Fibroblast of skin of scalp (primary cell): ENCODE data around the gene PLA2G5. TPM values are rescaled to one million over a fixed set of nuclear protein-coding genes. Genes with fewer than 3 reads are reported as not detected.
"Not testable (repeated sequence)": the region's sequence is repeated elsewhere in the genome, so short reads cannot be mapped to it uniquely, and the experiment has no call there.

Experiments used
- DNase-seq: peaks from one replicate; pipeline ENCODE4 v3.0.0-alpha.2; 2013
- polyA plus RNA-seq, 2 experiments: library from polyadenylated mRNA; unstranded; fragments of 120-200 nt; gene quantifications; one replicate each; pipeline ENCODE4 v1.2.1, GENCODE V29; 2013; ENCODE audit not compliant: insufficient read length in 2 of 2

Gene PLA2G5, protein sequence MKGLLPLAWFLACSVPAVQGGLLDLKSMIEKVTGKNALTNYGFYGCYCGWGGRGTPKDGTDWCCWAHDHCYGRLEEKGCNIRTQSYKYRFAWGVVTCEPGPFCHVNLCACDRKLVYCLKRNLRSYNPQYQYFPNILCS
- not detected for polyA plus RNA-seq (2013, experiment 1 of 2; ENCODE audit: insufficient read length)
- not detected for polyA plus RNA-seq (2013, experiment 2 of 2; ENCODE audit: insufficient read length)

DNA sequence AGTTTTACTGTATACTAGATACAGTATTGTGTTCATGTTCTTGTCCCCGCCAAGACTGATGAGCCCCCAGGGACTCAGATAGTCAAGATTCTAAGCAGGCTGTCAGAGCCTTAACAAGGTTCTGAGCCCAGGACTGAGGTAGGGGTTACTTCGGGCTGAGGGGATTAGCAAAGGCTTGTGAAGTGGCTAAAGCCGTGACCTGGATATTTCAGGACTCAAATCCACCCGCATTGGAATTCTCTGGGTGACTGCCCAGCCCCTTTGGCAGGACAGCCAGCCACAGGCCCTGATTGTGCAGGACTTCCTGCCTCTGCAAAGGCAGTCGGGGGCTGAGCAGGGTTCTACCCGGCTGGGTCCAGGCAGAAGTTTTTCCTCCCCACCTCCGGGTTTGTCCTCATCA, at the start of gene PLA2G5:
PLA2G5 (plus strand) TSS at position 321 of the 400 bp plus-strand sequence. CDS start 14,637 bp downstream, outside the sequence.
- DNase-seq, result no peak

DNA sequence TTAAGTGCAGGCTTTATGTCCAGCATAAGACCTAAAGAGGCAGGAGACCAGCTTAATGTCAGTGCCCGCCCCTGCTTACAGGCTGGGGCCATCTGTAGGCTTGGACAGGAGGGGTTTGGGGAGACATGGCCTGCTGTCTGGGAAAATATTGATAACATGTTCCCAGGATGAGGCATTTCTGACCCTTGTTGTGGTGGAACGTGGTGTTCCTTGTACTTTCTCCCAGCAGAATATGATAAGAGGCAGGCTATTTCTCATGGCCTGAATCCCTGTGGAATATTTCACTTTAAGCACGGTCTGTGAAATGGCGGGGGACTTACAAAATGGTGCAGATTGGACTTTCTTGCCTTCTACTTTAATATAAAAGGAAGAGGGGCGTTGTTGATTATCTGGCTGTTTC, 41.9 kb upstream of the PLA2G5 start:
- DNase-seq, result no peak

DNA sequence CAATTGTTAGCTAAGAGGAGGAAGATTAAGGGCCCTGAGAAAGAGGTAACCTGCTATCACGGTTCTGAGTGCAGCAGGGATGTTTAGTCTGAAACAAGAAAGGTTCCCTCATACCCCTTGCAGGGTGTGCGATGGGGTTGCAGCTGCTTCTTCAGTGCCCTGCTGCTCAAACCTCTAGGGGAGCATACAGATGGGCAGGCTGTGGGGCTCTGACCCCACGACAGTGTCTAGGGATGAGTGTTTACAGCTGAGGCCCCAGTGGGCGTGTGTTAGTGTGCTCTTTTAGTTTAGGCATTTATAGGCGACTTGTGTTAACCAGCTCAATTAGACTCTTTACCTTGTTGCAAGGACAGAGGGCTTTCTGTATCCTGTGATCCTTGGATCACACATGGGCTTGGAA, 41.3 kb upstream of the PLA2G5 start:
- no peak for DNase-seq

DNA sequence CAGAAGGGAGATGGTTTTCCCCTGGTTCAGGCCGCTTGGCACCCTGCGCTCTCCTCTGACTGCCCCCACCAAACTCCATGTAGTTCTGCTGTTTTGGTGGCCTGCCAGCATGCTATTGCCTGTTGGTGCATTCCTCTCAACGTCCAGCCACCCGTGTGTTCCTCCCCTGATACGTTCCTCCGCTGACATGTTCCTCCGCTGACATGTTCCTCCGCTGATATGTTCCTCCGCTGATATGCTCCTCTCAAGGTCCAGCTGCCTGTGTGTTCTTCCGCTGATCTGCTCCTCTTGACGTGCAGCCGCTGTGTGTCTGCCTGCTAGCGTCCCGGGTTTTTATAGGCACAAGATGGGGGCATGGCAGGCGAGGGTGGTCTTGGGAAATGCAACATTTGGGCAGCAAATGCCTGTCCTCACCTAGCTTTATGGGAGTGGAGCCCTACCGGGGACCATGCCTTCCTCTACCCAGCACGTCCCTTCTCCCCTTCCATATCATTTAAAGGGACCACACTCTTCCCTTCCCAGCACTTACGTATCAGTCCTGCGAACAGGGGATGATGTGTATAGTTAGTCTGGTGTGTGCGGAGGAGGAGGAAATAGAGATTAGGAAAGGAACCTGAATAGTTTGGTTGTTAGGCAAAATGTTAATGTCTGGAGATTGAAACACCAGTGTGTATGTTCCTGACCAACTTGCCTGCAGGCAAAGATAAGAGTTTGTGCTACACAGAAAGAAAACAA, 40.6 kb upstream of the PLA2G5 start:
- no peak for DNase-seq

DNA sequence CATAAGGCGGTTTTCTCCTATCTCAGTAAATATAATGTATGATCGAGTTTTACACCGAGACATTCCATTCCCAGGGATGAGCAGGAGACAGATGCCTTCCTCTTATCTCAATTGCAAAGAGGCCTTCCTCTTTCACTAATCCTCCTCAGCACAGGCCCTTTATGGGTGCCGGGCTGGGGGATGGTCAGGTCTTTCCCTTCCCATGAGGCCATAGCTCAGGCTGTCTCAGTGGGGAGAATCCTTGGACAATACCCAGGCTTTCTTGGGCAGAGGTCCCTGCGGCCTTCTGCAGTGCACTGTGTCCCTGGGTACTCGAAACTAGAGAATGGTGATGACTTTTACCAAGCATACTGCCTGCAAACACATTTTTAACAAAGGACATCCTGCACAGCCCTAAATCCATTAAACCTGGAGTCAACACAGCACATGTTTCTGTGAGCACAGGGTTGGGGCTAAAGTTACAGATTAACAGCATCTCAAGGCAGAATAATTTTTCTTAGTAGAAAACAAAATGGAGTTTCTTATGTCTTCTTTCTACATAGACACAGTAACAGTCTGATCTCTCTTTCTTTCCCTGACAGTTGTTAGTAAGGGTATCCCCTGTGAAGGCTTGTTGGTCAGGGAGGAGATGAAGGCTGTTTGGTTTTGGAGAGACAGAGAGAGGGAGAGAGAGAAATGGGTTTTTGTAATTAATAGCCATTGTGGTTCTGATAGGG, 39.4 kb upstream of the PLA2G5 start:
- DNase-seq, result not testable (repeated sequence)

DNA sequence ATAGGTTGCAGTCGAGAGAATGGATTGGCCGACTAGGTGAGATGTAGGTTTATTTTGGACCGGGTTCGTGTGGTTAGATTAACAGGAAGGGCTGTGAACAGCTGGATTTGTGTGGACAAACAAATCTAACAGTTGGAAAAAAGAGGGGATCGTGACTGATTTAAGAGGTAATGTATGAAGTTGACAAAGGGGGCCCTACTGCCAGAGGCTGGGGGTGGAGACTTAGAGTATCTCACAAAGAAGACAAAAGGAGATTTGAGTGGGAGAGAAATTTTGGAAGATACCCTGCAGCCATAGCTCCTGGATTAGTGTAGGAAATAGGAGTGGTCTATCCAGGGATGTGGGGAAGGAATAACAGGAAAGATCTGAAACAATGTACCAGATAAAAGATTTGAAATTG, 38.8 kb upstream of the PLA2G5 start:
- no peak for DNase-seq

DNA sequence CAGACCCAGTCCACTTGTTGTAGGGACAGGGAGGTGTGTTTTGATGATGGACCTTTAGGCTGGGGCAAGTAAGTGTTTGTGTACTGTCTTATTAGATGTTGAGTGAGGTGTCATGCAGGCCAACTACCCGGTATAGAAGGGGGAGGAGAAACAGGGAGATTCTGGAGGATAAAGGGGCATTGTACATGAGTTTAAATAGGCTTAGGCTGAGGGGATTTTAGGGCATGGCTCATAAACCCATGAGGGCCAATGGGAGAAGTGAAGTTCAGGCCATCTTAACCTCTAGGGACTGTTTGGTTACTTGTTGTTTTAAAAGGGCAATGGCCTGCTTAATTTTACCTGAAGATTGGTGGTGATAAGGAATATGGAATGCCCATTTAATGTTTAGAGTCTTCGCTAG, 38.2 kb upstream of the PLA2G5 start:
- no peak for DNase-seq

DNA sequence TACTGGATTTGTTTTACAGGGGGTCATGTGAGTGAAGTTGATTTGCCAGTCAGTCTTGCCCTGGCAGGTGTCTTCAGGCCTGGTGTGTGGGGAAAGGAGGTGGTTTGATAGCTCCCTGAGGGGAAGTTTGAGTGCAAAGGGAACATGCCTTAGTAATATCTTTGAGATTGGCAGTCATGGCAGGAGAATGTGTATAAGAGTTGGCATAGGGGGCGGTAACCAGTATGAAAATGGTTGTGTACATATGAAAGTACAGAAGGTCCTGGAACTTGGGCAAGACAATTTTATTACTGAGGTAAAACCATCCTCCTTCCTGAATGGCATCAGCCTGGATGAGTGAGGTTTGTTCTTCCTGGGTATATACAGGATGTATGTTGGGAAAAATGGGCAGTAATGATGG, 37.6 kb upstream of the PLA2G5 start:
- no peak for DNase-seq

DNA sequence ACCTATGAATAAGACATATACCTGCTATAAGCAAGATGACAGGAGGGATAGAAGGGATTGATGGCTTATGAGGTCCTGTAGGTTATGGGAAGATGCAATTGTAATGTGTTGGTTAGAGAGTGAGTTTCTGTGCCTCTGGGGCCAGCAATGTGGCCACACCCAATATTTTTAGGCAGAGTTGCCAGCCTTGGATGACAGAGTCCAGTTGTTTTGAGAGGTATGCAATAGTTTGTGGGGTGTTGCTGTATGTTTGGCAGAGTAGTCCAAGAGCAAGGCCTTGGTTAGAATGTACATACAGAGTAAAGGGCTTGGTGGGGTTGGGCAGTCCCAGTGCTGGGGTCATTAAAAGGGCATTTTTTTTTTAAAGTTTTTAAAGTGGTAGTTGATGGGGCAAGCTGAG, 36.6 kb upstream of the PLA2G5 start:
- DNase-seq, result no peak

DNA sequence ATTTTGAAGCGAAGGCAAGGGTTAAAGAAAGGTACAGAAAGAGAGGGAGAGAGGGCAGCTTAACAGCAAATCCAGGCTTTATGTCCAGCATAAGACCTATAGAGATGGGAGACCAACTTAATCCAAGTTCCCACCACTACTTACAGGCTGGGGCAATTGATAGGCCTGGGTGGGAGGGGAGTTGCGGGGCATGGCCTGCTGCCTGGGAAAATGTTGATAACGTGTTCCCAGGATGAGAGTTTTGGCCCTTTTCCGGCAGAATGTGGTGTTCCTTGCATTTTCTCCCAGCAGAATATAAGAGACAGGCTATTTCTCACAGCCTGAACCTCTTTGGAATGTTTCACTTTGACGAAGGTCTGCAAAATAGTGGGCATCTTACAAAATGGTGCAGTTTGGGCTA, 34.9 kb upstream of the PLA2G5 start:
- DNase-seq, result no peak

DNA sequence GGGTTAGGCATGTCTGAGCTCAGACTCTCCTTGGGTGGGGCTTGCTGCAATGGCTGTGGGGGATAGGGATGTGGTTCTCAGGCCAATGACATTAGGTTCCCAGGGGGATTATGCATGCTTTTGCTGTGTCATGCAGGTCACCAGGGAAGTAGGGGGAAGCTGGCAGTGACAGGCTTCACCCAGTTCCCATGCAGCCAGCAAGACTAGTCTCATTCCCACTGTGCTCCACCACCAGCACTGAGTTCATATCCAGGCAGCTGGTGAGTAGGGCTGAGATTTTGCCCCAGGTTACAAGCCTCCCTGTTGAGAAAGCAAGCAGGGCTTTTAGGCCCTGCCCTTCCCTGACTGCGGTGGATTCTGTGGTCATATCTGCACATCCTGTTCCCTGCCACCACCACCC, 32.1 kb upstream of the PLA2G5 start:
- DNase-seq, result no peak

DNA sequence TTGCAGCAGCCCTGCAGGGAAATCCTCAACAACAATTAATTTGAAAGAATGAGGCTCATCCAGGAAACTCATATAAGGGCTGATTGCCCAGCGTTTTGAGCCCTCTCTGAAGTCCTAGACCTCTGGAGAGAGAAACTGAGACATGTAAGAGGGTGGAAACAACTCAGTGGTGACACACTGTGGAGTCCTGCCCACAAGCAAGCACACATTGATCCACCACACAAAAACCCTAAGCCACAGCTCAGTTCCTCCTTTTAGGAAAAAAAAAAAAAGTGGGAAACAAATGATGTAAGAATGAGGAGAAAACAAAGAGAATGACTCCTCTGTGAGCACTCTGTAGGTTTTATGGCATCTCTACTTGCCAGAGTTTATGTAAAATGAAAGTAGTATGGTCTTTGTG, 22.9 kb upstream of the PLA2G5 start:
- DNase-seq, result no peak

DNA sequence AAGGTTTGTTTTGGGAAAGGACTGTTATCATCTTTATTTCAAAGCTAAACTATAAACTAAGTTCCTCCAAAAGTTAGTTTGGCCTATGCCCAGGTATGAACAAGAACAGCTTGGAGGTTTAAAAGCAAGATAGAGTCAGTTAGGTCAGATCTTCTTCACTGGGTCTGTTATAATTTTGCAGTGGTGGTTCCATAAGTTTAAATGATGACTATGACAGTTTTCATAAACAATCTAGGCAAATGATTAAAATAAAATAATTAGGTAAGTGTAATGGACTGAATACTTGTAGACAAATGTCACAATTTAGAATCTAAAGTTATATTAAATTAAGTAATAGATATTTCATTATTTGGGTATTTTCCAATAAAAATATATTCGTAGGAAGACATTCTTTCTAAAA, 21.4 kb upstream of the PLA2G5 start:
- DNase-seq, result no peak

DNA sequence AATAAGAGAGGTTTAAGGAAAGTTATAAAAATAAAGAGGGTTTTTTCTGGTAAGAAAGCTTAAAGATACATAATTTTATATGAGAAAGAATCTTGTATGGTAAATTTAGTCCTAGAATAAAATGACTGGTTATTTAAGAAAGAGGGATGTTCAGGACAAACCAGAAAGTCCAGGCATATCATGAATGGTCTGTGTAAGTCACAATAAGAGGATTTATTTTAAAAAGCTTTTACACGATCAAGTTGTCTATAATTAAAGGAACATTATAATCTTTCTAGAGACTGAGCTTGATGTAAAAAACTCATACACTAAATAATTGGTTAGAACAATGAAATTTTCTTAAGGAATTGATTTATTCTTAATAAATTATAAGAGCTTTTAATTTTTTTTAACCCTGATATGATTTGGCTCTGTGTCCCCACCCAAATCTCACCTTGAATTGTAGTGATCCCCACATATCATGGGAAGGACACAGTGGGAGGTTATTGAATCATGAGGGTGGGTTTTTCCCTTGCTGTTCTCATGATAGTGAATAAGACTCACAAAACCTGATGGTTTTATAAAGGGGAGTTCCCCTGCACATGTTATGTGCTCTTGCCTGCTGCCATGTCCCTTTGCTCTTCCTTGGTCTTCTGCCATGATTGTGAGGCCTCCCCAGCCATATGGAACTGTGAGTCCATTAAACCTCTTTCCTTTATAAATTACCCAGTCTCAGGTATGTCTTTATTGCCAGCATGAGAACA, 20.8 kb upstream of the PLA2G5 start:
- not testable (repeated sequence) for DNase-seq

DNA sequence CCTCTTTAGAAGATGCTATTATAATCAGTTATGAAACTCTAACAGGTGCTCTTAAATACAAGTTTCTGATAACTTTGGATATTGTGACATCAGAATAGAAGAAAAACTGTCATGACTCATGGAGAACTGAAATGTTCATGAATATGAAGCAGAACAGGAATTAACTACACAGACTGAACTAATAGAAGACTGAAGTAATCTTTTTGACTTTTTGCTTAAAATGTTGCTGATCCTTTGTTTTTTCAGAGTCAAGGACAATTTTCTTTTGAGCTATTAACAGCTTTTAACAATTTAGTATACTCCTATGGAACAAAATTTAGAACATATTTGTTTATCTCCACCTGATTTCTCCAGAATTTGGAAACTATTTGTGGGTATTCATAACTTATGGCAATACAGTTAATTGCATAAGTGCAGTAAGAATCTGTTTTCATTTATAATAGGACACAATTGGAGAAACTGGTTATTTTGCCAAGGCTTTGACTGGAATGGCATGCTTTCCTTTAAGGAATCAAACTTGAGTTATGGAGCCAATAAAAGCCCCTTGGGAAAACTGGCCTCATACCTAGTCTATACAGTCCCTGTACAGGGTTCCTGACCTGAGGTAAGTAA, 18.7 kb upstream of the PLA2G5 start:
- no peak for DNase-seq

DNA sequence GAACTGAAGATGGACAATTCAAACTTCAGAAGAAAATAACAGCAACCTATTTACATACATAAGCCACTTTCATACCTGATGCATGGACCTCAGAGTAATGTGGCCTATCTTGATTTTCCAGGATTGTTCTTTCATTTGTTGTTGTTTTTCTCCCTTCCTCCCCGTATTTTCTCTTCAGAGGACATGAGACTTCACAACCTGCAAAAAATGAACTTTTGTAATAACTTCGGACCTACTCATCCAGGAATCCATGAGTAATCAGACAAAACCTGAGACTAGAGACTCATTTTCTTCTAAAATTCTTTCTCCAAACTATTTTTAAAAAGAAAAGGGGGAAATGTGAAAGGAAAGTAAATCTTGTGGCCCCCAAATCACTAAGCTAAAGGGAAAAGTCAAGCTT, 17.6 kb upstream of the PLA2G5 start:
- no peak for DNase-seq

DNA sequence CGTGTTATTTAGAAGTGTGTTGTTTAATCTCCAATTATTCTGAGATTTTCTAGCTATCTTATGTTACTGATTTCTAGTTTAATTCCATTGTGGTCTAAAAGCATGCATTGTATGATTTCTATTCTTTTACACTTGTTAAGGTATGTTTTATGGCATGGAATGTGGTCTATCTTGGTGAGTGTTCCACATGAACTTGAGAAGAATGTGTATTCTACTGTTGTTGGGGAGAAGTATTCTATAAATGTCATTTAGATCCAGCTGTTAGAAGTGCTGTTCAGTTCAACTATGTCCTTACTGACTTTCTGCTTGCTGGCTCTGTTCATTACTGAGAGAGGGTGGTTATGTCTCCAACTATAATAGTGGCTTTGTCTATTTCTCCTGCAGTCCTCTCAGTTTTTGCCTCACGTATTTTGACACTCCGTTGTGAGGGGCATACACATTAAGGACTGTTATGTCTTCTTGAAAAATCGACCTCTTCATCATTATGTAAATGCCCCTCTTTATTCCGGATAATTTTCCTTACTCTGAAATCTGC, 12.0 kb upstream of the PLA2G5 start:
- no peak for DNase-seq

DNA sequence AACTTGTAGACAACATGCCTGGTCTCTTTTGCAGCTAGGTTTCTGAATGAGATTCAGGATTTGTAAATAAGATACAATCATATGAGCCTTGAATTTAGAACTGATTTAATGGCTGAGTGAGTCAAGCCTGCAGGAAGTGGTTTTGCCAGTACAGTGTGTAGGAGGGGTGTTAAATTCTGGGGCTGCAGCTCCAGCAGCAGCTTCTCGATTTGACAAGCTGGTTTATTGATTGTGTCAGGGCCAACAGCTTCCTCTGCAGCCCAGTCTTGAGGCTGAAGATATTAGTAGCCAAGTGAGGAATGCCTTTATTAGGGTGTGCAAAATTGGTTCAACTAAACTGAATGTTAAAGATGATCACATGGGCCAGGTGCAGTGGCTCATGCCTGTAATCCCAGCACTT, 11.5 kb upstream of the PLA2G5 start:
- peak; percentile 44 for DNase-seq

DNA sequence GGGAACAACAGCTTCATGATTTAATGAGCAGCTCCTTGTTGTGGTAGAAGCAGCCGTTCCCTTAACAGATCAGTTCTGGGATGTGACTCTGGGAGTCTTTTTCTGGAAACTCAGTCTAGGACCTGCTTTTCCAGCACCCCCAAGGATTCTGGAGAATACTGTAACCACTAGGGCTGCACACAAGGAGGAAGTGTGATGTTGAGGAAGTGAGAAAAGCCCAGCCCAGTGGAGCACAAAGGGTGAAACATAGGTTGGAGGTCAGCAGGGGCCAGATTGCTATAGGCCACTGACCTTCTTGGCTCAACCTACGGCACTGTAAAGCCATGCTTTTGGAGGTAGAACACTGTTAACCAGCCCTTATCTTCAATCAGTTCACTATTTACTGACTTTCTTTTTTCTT, 10.1 kb upstream of the PLA2G5 start:
- no peak for DNase-seq

DNA sequence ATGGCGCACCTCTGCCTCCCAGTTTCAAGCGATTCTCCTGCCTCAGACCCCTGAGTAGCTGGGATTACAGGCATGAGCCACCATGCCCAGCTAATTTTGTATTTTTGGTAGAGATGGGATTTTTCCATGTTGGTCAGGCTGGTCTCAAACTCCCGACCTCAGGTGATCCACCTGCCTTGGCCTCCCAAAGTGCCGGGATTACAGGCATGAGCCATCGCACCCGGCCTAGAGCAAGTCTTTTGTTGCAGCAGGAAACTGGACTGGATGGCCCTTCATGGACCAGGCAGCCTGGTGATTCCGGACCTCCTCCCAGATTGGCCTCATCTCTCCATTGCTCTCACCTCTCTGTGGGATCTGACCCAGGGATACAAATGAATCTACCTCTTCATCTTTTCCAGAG, 9.2 kb upstream of the PLA2G5 start:
- DNase-seq, result not testable (repeated sequence)

DNA sequence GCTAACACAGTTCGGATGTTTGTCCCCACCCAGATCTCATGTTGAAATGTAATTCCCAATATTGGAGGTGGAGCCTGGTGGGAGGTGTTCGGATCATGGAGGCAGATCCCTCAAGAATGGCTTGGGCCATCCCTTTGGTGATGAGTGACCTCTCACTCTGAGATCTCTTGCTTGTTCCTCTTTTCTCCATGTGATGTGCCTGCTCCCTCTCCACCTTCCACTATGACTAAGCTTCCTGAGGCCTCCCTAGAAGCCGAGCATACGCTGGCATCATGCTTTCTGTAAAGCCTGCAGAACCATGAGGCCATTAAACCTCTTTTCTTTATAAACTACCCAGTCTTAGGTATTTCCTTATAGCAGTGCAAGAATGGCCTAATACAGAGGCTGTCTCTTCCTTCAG, 8.1 kb upstream of the PLA2G5 start:
- no peak for DNase-seq

DNA sequence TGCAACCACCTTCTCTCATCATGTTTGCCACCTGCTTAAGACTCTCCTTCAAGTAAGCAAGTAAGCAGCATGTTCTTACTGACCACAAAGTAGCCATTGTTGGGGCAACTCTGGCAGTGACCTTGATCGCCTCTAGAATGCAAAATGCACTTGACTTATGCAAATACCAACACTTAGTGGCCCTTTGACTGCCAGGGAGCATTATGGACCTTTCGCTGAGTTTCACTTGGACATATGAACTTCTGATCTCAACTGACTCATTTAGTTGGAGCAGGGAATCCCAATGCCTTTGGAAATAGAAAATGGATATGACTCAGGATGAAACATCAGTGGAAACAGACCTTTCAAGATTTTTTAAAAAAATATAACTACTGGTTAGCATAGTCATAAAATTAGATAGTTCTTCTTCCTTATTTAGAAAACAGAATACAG, 6.1 kb upstream of the PLA2G5 start:
- DNase-seq, result peak; percentile 63
